Endothelial cell of umbilical vein (primary cell): ENCODE measurements around the gene ATG7. TPM values are rescaled to one million over a fixed set of nuclear protein-coding genes. Genes with fewer than 3 reads are reported as not detected.

Experiments used
- BruUV-seq: library from RNA; stranded (reverse); fragments of 400-500 nt; replicated peaks from 2 replicates; lab custom pipeline; 2021; lab: Mats Ljungman, UMichigan
- CTCF ChIA-PET: fragments of 300-600, 350-600 bp; sonication (Branson Sonifier 250); formaldehyde crosslinking; loops from one replicate; lab custom pipeline; 2021; ENCODE audit warnings: antibody characterized with exemption, inconsistent platforms; lab: Charles Lee
- POLR2A ChIA-PET: fragments of 300-600, 350-600 bp; sonication (Branson Sonifier 250); formaldehyde crosslinking; loops from one replicate; lab custom pipeline; 2021; ENCODE audit warnings: antibody characterized with exemption, inconsistent platforms; lab: Charles Lee
- DNase-seq: peaks from one replicate; pipeline ENCODE4 v3.0.0-alpha.2; 2011; ENCODE audit warnings: low read depth, low spot score
- FAIRE-seq: peaks from 2 replicates; lab custom pipeline; 2011; peaks lifted over from hg19 to GRCh38; lab: Jason Lieb, UNC
- H2AFZ ChIP-seq: 2 replicates; pipeline ENCODE4 v1.6.0; 2012; ENCODE audit warnings: low read depth, low read length, control low read depth, inconsistent platforms
- H3K27ac ChIP-seq: 2 replicates; pipeline ENCODE4 v1.5.1; 2011; ENCODE audit warnings: low read depth, mild to moderate bottlenecking, control low read depth, low read length, moderate library complexity; ENCODE audit not compliant: insufficient read depth
- H3K27me3 ChIP-seq, 2 experiments: 2 replicates each; pipeline versions ENCODE4 v1.6.0 to v1.6.1; 2011; ENCODE audit warnings: low read length in 2 of 2, mixed read lengths in 1 of 2; ENCODE audit not compliant: control insufficient read depth in 2 of 2, insufficient read depth in 2 of 2
- H3K36me3 ChIP-seq, 2 experiments: 2 replicates in 1 of 2; 3 replicates in 1 of 2; pipeline ENCODE4 v1.5.1; 2011; ENCODE audit warnings: low read length in 2 of 2, mild to moderate bottlenecking in 1 of 2, moderate library complexity in 1 of 2; ENCODE audit not compliant: control insufficient read depth in 2 of 2, insufficient read depth in 2 of 2; ENCODE audit errors: extremely low read depth in 1 of 2
- H3K4me1 ChIP-seq: 3 replicates; pipeline ENCODE4 v1.5.1; 2011; ENCODE audit warnings: mild to moderate bottlenecking, low read length; ENCODE audit not compliant: control insufficient read depth, insufficient read depth; ENCODE audit errors: extremely low read depth
- H3K4me2 ChIP-seq: 2 replicates; pipeline ENCODE4 v1.6.1; 2011; ENCODE audit warnings: low read length, control low read depth, mixed read lengths; ENCODE audit not compliant: insufficient read depth
- H3K4me3 ChIP-seq, 3 experiments: fragments of 200-600 bp in 1 of 3; sonication (generic), shearing (Covaris generic) in 1 of 3; replicated peaks in 1 of 3; 2 replicates each; pipeline ENCODE4 v1.5.1; 2011 to 2016; ENCODE audit warnings: control low read depth in 3 of 3, low read length in 3 of 3, mild to moderate bottlenecking in 2 of 3, inconsistent platforms in 1 of 3, low read depth in 1 of 3, moderate library complexity in 1 of 3; ENCODE audit not compliant: insufficient read depth in 1 of 3
- H3K79me2 ChIP-seq: 2 replicates; pipeline ENCODE4 v1.6.0; 2012; ENCODE audit warnings: low read length, inconsistent platforms; ENCODE audit not compliant: control insufficient read depth, insufficient read depth
- H3K9ac ChIP-seq: replicated peaks from 2 replicates; pipeline ENCODE3; 2011; ENCODE audit warnings: low read length, control low read depth; ENCODE audit not compliant: insufficient read depth; ENCODE audit errors: extremely low read depth
- H3K9me1 ChIP-seq: replicated peaks from 3 replicates; pipeline ENCODE4 v1.6.0; 2011; ENCODE audit warnings: mild to moderate bottlenecking, low read length; ENCODE audit not compliant: control insufficient read depth, insufficient read depth; ENCODE audit errors: extremely low read depth
- H3K9me3 ChIP-seq: replicated peaks from 2 replicates; pipeline ENCODE4 v1.5.1; 2012; ENCODE audit warnings: low read length, inconsistent platforms; ENCODE audit not compliant: control insufficient read depth, insufficient read depth
- H4K20me1 ChIP-seq: replicated peaks from 2 replicates; pipeline ENCODE3; 2011; ENCODE audit warnings: mild to moderate bottlenecking, low read length; ENCODE audit not compliant: control insufficient read depth, insufficient read depth; ENCODE audit errors: extremely low read depth
- CTCF ChIP-seq, 2 donors: IDR thresholded peaks; 1 replicate in 1 of 2; 2 replicates in 1 of 2; pipeline ENCODE4 v1.5.1; 2011; ENCODE audit warnings: low read length in 2 of 2, mild to moderate bottlenecking in 2 of 2, moderate library complexity in 2 of 2, control low read depth in 1 of 2, inconsistent platforms in 1 of 2, low read depth in 1 of 2; ENCODE audit not compliant: insufficient read depth in 1 of 2; ENCODE audit errors: extremely low read depth in 1 of 2
- EZH2 ChIP-seq: IDR thresholded peaks from 2 replicates; pipeline ENCODE4 v1.6.1; 2012; ENCODE audit warnings: borderline replicate concordance, low read depth, mild to moderate bottlenecking, moderate library complexity, low read length, inconsistent platforms; ENCODE audit not compliant: severe bottlenecking
- FOS ChIP-seq: IDR thresholded peaks from 2 replicates; pipeline ENCODE4 v1.6.1; 2011; ENCODE audit warnings: mild to moderate bottlenecking, low read length, moderate library complexity, borderline replicate concordance; ENCODE audit not compliant: insufficient read depth
- GATA2 ChIP-seq: IDR thresholded peaks from 2 replicates; pipeline ENCODE4 v1.7.0; 2011; ENCODE audit warnings: low read depth, mild to moderate bottlenecking, moderate library complexity, mixed read lengths, low read length; ENCODE audit not compliant: insufficient read length, insufficient read depth
- JUN ChIP-seq: IDR thresholded peaks from 2 replicates; pipeline ENCODE4 v1.6.1; 2011; ENCODE audit warnings: borderline replicate concordance, low read depth; ENCODE audit not compliant: insufficient read length, insufficient read depth
- MAX ChIP-seq: IDR thresholded peaks from 2 replicates; pipeline ENCODE4 v1.6.1; 2011; ENCODE audit not compliant: insufficient read depth, insufficient read length
- MYC ChIP-seq: IDR thresholded peaks from one replicate; pipeline ENCODE4 v1.6.1; 2011; ENCODE audit warnings: mild to moderate bottlenecking, low read depth, low read length
- POLR2A ChIP-seq: IDR thresholded peaks from 2 replicates; pipeline ENCODE4 v1.6.1; 2012; ENCODE audit warnings: low read depth, mild to moderate bottlenecking, control low read depth, low read length
- POLR2AphosphoS5 ChIP-seq: IDR thresholded peaks from 2 replicates; pipeline ENCODE4 v1.6.1; 2012; ENCODE audit warnings: low read depth, mild to moderate bottlenecking, control low read depth, low read length, moderate library complexity; ENCODE audit not compliant: insufficient read depth
- dilution Hi-C: fragments of 300-500 bp; cut with MboI; formaldehyde crosslinking; loops from one replicate; pipeline ENCODE4 v1.15.0; 2019; ENCODE audit warnings: low sequenced_read_pairs; ENCODE audit not compliant: extremely low pct_ligation_motif_present
- intact Hi-C: fragments of 100-400 bp; cut with micrococcal nuclease; formaldehyde crosslinking; loops from one replicate; pipeline ENCODE4 v1.10.0; 2022
- polyA plus RNA-seq, 4 experiments: library from polyadenylated mRNA; depleted of rRNA in 3 of 4; stranded (reverse) in 3 of 4; unstranded in 1 of 4; fragments of >200 nt; gene quantifications; 2 replicates each; pipeline versions ENCODE4 v1.2.1 to v1.2.3, GENCODE V29; 2011 to 2012; ENCODE audit warnings: missing spikeins in 1 of 4
- total RNA-seq: library from RNA; stranded (reverse); gene quantifications from 2 replicates; pipeline ENCODE4 v1.2.3, GENCODE V29; 2021

The ATG7 gene
- total and polyA plus RNA-seq, 2 donors (not counting 3 experiments of a cell fraction or from before 2014, with no cell fraction given): 30.8 to 48.3 TPM

GRCh38 chr3:11539218-11539617 is 267.0 kb downstream of the ATG7 start:
- no peaks in the 10 kb centered on the region for H3K4me1 ChIP-seq
- DNase-seq: no peak
- H2AFZ ChIP-seq: no peak overlapping the region
- H3K27ac ChIP-seq: no peak overlapping the region
- no peak overlapping the region for H3K4me2 ChIP-seq
- no peaks in the 10 kb centered on the region for H3K27me3 ChIP-seq
- H4K20me1 ChIP-seq: no peaks in the 10 kb centered on the region
- intact Hi-C loops: no loop called here
- H3K4me3 ChIP-seq: no peak overlapping the region
- no peaks in the 10 kb centered on the region for H3K9me3 ChIP-seq
- no peak for FAIRE-seq
- ChIA-PET POLR2A (no interaction called here), CTCF (interaction anchor here (1.0 to 1.3 kb wide), 3 partner anchors 25 to 160 kb away, joined by 3 read pairs; no protein-coding TSS in a partner anchor)
- no peaks in the 10 kb centered on the region for H3K36me3 ChIP-seq
- dilution Hi-C loops: no loop called here
- no peaks in the 10 kb centered on the region for H3K9me1 ChIP-seq
- no peak for TF ChIP-seq POLR2AphosphoS5
- no peak for TF ChIP-seq POLR2A
- TF ChIP-seq CTCF (IDR thresholded peaks at IDR 0.05; ENCODE audit: extremely low read depth in 1 of 2, insufficient read depth in 1 of 2, low read depth in 1 of 2, low read length in 2 of 2): no peak
- no peak for TF ChIP-seq JUN
- TF ChIP-seq GATA2: no peak
- TF ChIP-seq MYC: no peak
- TF ChIP-seq MAX: no peak
- no peak for TF ChIP-seq EZH2
- no peak for TF ChIP-seq FOS
- no TSS peak for BruUV-seq
- H3K9ac ChIP-seq: no peak overlapping the region
- H3K79me2 ChIP-seq: no peaks in the 10 kb centered on the region
